Glomerular visceral epithelial cell (primary cell): ENCODE results near the gene SAMD8.
"Not testable (repeated sequence)": the region's sequence is repeated elsewhere in the genome, so short reads cannot be mapped to it uniquely, and the experiment has no call there.

Experiments
- DNase-seq: peaks from one replicate; pipeline ENCODE4 v3.0.0-alpha.2; 2016; ENCODE audit errors: extremely low spot score

The SAMD8 gene

DNA sequence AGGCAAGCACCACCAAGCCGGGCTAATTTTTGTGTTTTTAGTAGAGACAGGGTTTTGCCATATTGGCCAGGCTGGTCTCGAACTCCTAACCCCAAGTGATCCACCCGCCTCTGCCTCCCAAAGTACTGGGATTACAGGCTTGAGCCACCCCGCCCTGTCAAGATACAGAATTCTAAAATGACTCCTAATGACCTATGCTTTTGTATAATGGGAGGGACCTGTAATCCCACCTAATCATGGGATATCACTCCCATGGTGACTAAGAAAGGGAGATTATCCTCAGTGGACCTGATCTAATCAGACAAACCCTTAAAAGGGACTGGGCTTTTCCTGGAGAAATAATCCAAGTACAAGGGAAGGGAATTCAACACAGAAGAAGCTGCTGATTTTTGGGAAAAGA, 28.8 kb downstream of the SAMD8 start:
- DNase-seq = no peak

DNA sequence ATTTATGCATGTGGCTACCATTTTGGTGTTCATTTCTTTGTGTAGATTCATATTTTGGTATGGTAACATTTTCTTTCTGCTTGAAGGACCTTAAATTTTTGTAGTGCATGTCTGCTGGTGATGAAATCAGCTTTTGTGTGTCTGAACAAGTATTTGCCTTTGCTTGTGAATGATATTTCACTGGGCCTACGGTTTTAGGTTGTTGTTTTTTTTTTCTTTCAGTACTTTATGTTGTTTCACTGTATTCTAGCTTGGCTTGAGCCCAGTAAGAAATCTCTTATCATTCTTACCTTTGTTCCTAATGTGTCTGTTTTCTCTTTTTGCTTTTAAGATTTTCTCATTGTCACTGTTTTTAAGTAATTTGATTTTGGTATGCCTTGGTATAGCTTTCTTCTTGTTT, 31.9 kb downstream of the SAMD8 start:
- no peak for DNase-seq

DNA sequence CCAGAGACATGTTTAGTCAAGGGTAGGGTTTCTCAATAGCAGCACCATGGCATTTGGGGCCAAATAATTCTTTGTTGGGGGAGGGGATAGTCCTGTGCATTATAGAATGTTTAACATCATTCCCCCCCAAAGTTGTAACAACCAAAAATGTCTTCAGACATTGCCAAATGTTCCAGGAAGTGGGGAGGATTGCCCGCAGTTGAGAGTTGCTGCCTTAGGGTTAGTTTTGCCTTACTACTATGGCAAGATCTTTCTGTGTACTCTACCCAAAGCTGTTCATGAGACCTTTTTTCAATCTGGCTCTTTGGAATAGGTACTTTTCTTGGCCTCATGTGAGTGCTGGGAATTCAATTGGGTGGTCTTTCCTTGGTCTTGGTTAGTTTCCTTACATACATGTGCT, 34.1 kb downstream of the SAMD8 start:
- DNase-seq = no peak

DNA sequence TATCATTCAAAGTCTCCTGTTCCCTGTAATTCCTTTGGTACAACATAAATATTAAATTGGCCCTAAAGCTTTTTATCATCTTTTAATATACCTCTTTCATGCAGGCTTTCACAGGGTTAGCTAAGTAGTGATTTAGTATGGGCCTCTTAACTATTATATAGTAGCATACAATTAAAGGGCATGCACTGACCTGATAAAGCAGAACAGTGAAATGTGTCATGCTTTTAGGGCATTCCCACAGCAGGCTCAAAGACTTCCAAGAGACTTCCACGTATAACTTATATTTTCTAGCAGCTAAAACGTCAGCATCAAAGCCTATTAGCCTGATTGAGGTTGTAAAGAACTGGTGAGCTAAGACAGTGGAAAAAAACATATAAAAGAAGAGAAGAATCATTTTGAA, 35.3 kb downstream of the SAMD8 start:
- no peak for DNase-seq

DNA sequence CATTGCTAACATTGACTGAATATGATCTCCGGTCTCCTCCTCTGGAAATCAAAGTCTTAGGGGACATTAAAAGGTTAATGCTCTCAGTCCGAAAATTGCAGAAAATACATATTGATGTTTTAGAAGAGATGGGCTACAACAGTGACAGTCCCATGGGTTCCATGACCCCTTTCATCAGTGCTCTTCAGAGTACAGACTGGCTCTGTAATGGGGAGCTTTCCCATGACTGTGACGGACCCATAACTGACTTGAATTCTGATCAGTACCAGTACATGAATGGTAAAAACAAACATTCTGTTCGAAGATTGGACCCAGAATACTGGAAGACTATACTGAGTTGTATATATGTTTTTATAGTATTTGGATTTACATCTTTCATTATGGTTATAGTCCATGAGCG, 39.2 kb downstream of the SAMD8 start:
- DNase-seq = no peak

DNA sequence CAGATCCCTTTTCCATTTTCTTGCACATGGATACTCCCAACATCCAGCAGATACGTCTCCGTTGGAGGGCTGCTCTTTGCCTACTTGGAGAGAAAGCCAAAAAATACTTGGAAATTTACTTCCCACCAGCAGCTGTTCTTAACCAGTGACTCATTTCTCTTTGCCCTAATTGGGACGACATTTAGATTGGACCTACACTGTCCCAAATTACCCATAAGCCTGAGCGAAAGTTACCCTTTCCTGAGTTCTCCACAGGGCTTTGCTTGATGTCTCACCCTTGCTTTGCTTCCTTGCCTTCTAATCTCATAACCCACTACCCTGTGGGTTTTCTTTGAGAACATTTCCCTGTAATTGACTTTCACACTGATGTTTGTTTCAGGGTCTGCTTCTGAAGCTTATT, 48.1 kb downstream of the SAMD8 start:
- no peak for DNase-seq

DNA sequence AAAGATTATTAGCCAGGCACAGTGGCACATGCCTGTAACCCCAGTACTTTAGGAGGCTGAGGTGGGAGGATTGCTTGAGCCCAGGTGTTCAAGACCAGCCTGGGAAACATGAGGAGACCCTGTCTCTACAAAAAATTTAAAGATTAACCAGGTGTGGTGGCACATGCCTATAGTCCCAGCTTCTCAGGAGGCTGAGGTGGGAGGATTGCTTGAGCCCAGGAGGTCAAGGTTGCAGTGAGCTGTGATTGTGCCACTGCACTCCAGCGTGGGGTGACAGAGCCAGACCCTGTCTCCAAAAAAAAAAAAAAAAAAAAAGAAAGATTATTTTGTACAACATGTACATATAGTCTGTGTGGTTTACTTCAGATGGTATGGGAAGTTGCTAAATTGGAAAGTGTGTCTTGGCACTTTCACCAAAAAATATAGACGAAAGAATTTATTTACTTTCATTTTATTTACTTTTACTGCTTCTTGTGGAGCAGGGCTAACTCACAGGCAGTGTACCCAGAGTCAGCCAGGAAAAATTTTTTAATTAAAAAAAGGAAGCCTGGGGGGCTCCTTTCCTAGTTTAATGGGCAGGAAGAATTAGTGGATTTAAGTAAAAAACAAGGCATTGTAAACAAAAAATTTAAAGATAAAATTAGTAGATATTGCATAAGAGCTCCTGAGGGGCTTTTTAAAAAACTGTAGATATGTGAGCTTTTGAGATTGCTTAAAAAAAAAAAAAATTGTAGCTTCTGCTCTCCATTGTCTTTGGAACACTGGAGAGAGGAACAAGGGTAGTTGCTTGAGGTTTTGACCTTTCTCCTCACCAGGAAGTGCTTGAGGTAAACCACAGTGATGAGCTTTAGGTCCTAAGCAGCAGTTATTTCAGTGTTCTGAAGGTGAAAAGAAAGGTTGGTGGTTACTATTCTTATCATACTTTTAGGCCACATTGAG, 54.5 kb downstream of the SAMD8 start:
- DNase-seq = peak; percentile 53

DNA sequence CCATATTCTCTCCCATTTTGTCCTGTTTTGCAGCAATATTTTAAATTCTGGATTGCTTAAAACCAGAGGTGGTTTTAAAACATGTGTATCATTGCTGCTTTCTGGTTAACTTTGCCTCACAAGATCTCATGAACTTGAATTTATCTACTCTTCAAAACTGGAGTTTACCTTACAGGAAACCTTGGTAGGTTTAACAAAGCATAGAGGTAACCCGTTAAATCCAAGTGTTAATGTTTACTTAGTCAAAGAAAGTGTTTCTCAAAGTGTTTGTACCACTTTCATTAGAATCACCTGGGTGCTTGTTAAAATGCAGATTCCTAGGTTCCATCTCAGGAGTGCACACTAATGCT, 55.1 kb downstream of the SAMD8 start:
- DNase-seq = no peak

DNA sequence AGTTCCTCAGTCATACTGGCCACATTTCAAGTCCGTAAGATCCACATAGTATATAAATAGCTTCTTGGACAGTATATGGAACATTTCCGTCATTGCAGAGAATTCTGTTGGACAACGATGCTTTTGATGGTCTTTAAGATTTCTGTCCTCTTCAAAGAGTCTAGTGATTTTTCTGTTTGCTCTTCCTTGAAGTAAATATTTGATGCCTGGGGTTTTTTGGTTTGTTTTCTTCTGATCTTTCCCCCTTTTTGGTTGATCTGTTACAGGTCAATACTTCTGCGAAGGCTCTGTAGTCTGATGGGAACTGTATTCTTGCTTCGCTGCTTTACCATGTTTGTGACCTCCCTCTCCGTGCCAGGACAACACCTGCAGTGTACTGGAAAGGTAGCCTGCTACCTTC, 56.8 kb downstream of the SAMD8 start:
- DNase-seq = no peak

DNA sequence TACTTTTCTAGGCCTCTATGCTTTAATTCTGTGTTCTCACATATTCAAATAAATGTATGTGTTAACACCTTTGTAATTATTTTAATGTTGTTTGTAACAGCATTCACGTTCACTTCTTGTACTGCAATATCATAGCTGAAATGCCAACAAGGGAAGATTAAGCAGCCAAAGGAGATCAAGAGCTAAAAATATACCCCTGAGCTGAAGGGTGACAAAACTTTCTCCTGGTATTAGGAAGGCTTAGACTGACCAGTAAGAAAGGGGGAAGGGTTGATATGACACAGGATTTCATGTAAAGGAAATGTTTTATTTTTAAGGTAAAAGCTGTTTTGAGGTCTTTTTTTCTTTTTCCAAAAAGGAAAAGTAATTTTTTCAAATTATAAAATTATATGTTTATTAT, 58.8 kb downstream of the SAMD8 start:
- no peak for DNase-seq

DNA sequence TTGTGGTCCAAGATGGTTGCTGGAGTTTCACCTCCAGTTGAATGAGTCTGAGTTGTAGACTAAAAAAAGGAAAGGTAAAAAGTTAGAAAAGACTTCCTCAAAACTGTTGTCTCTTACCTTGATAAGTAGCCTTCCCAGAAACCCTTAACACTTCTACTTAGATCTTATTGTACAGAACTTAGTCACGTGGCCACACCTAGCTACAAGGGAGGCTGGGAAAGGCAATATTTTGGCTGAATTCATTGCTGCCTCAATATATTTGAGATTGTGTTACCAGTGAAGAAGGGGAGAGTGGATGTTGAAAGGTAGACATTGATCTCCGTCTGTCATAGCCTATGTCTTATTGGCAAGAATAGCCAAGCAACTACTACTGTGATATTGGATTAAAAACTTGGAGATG, 63.6 kb downstream of the SAMD8 start:
- DNase-seq = no peak

DNA sequence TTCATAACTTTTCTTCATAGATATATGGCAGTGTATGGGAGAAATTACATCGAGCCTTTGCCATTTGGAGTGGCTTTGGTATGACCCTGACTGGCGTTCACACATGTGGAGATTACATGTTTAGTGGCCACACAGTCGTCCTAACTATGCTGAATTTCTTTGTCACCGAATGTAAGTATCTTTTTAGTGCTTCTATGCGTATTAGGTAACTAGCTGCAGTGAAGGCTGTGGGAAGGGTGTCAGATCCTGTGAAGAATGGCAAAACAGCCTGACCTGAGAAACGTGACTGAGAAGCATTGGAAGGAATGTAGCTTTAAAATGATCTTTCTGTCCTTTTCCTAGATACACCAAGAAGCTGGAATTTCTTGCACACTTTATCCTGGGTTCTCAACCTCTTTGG, 64.6 kb downstream of the SAMD8 start:
- DNase-seq = no peak

DNA sequence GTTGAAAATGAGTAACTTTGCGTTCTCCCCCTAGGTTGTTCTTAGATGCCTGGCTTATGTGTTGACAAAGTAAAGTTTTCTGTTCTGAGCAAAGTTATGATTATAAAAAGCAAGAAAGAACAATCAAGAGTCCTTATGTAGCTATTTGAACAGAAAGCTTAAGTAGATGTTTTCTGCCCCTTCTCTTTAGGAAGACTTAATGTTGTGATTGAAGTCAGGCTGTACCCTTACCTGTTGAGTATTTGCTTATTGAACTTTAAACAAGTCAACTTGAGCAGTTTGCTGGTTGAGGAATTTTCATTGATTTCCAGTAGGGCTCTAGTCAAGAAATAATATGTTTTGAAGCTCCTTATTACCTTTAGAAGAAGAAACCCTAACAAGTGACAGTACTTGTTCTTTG, 65.3 kb downstream of the SAMD8 start:
- no peak for DNase-seq

DNA sequence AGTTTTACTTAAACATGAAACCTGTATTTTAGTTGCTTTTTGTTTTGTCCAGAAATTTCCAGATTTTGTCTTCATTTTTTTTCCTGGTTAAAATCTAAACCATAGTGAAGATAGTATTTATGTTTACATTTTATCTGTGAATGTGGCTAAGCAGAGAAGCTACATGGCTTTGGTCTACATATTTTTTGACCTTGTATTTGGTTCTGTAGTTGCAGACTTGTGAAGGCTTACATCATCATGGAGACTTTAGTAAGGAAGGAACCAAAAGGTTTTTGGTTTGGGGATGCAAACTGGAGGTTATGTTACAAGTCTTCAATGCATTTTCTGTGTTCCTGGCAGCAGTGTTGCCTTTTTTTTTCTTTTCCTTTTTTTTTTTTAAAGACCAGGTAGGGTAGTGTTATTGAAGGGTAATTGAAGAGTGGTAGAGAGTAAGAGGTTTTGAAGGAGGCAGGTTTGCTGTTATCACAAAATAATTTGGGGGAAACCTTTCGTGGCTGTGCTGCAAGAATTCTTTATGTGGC, 68.3 kb downstream of the SAMD8 start:
- no peak for DNase-seq

DNA sequence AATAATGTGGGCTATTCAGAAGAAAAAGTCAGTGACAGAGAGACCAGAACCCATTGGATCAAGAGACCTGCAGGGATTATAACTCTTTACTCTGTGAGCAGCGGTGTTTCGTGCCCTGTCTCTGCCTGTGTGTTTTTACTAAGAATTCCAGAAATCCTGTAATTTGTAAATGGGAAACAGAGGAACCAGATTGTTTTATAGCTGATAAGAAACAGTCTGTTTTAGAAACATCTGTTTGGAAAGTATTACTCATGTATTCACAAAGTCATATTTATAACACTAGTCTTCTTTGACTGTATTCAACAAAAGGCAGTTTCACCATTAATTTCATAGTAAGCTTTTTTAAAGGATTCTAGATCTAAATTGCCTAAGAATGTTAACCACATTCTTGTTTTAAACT, 69.1 kb downstream of the SAMD8 start:
- no peak for DNase-seq

DNA sequence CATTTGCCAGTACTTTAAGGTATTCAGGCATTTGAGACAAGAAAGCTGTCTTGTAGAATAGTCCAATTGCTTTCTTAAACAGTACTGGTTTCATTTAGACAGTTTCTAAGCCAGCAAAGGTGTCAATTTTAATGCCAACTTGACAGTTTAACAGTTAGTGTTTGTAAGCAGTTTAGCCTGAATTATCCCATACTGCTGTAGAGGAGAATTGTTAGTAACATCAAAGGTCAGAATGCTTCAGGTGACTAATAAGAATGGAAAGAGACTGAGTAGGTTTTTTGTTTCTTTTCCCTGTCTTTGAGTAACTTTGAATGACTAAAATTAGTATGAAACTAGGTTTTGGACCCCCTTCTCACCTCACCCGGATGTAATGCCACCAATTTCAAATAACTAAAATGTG, 69.6 kb downstream of the SAMD8 start:
- DNase-seq = no peak

DNA sequence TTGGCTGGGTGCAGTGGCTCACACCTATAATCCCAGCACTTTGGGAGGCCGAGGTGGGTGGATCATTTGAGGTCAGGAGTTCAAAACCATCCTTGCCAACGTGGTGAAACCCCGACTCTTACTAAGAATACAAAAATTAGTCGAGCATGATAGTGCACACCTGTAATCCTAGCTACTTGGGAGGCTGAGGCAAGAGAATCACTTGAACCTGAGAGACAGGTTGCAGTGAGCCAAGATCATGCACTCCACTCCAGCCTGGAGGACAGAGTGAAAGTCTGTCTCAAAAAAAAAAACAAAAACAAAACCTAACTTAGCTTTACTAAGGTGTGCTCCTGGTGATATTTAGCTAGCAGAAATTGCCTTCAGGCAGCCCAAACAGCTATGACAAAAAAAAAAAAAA, 74.9 kb downstream of the SAMD8 start:
- no peak for DNase-seq

DNA sequence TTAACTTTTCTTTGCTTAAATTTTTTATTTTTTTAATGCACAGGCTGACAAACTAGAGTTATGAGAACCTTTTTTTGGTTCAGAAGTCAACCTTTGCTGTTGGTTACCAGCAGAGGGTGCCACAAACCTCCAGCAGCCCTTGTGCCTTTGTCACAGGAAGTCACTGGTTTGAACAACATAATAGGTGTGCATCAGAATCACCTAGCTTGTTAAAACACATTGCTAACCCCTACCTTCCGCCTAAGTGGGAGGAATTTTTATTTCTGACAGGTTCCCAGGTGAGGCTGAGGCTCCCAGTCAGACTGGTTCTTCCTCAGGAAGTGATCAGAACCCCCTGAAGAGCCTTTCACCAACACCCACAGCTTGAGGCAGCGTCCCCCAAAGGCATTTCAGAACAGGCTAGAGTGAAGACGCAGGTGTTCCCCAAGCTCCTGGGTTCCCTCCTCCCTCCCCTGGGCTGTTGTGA, 76.5 kb downstream of the SAMD8 start:
- DNase-seq = peak; percentile 60

DNA sequence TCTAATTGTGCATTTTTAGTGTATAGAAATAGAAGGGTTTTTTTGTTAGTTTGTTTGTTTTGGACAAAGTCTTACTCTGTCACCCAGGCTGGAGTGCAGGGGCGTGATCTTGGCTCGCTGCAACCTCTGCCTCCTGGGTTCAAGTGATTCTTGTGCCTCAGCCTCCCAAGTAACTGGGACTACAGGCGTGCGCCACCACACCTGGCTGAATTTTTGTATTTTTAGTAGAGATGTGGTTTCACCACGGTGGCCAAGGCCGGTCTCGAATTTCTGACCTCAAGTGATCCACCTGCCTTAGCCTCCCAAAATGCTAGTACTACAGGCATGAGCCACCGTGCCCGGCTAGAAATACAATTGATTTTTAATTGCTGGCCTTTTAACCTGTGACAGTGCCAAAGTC, 77.1 kb downstream of the SAMD8 start:
- not testable (repeated sequence) for DNase-seq

DNA sequence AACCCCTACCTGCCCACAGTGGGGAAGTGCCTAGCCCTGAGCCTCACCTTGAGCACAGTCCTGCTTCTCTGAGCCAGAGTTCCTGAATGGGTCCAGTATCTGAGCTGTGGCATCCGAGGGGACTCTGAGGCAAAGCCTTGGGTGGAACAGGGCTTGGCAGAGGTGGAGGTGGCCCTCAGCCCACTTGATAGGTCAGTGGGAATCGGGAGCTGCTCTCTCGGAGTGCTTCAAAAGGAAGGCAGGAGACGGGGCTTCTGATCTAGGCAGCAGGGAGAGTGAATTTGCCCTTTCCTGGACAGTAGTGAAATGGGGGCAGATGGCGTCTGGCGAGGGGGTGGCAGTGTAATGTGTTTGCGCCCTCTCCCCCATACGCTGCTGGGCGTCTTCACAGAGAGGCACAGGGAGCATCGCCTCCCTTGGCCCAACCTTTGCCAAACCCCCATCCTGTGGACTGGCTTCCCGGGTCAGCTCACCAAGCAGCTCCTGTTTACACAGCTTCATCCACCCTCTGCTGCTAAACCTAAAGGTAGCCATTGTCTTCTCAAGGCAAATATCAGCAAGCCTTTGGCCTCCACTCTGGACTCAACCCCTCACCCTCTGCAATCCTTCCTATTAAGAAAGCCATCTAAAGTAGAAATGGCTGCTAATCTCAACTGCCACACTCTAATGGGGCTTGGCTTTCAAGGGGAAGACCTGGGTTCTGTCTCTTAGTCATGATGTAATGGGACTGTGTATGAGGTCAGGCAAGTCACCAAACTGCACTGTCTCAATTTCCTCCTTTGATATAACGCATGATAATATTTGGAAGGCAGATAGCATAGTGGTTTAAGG, 78.0 kb downstream of the SAMD8 start:
- no peak for DNase-seq

DNA sequence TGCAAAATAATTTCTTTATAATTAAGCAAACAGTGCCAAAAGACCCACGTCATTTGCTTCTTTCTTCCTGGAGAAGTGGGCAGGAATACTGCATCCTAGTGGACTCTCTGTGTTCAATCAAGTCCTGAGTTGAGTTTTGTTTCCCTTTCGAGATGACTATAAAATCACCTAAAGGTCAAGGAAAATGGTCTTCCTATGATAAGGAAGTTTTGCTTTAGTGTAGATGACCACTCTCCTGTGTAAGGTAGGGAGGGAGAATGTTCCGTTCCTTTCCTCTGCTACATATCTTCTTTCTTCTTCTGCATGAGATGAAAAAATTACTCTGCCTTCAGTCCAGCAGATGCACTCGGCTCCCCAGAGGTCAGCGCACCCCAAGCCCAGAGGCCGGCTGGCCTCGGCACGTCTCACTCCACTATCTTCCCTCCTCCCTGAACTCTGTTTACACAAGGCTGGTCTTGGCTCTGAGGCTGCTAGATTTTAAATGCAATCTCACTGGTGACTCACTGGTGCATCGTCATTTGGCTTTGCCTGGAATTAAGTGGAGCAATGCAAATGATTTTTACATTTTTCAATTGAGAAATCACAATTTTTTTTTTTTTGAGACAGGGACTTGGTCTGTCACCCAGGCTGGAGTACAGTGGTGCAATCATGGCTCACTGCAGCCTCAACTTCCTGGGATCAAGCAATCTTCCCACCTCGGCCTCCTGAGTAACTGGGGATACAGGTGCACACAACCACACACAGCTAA, 80.5 kb downstream of the SAMD8 start:
- peak; percentile 61 for DNase-seq

DNA sequence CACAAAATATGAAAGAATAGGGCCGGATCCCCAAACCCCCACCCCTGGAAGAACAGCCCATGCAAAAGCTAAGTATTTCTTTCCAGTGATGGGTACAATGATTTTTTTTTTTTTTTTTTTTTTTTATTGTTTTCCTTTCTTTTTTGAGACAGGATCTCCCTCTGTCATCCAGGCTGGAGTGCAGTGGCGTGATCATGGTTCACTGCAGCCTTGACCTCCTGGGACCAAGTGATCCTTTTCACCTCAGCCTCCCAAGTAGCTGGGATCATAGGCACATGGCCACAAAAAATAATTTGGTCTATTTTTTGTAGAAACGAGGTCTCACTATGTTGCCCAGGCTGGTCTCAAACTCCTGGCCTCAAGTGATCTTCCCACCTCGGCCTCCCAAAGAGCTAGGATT, 83.2 kb downstream of the SAMD8 start:
- not testable (repeated sequence) for DNase-seq
